DLD1 (cell line): ENCODE data around the gene HMMR.
"Not testable (repeated sequence)": the region's sequence is repeated elsewhere in the genome, so short reads cannot be mapped to it uniquely, and the experiment has no call there.

Experiments used
- in situ Hi-C: cut with HindIII; loops from 2 replicates; pipeline ENCODE4 v1.10.0; 2017; ENCODE audit warnings: low sequenced_read_pairs

HMMR gene, protein sequence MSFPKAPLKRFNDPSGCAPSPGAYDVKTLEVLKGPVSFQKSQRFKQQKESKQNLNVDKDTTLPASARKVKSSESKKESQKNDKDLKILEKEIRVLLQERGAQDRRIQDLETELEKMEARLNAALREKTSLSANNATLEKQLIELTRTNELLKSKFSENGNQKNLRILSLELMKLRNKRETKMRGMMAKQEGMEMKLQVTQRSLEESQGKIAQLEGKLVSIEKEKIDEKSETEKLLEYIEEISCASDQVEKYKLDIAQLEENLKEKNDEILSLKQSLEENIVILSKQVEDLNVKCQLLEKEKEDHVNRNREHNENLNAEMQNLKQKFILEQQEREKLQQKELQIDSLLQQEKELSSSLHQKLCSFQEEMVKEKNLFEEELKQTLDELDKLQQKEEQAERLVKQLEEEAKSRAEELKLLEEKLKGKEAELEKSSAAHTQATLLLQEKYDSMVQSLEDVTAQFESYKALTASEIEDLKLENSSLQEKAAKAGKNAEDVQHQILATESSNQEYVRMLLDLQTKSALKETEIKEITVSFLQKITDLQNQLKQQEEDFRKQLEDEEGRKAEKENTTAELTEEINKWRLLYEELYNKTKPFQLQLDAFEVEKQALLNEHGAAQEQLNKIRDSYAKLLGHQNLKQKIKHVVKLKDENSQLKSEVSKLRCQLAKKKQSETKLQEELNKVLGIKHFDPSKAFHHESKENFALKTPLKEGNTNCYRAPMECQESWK

GRCh38 chr5:163460562-163461171 is at the start of gene HMMR:
Gene HMMR, plus strand, starts transcription at chr5:163460632. Its CDS starts 61 bp downstream, at chr5:163460693.
- in situ Hi-C loops: no loop called here

DNA sequence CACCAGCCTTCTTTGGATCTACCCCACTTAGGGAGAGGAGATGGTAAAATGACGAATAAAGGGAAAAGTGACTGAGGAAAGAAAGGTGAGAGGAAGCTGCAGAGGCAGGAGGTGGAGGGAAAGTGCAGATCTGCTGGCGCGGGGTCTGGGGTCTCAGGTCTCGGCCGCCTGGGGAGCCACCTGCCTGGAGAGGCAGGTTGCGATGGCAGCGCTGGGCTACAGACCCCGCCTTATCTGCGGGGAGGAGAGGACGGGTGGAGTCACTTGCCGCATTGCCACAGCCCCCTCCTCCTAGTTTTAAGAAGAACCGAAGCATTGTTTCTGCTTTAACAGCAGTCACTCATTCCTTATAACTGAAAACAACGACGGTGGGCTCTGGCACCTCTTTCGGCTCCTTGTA is 44.8 kb upstream of the HMMR start:
- in situ Hi-C loops: not testable (repeated sequence)

DNA sequence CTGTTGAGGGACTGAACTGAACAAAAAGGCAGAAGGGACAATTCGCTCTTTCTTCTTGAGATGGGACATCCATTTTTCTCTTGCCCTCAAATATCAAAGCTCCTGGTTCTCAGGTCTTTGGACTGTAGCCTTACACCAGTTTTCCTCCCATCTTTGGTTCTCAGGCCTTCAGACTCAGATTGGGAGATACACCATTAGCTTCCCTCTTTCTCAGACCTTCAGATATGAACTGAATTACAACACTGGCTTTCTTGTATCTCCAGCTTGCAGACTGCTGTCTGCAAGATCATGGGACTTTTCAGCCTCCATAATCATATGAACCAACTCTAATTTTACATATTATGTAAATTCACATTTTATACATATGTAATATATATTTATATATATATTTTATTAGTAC is 35.6 kb upstream of the HMMR start:
- in situ Hi-C loops: no loop called here

- in situ Hi-C loops: not testable (repeated sequence)
Observed at GRCh38 chr5:163426128-163426527, 34.3 kb upstream of the HMMR start.

GRCh38 chr5:163432544-163432943 is 27.9 kb upstream of the HMMR start:
- in situ Hi-C loops: no loop called here

DNA sequence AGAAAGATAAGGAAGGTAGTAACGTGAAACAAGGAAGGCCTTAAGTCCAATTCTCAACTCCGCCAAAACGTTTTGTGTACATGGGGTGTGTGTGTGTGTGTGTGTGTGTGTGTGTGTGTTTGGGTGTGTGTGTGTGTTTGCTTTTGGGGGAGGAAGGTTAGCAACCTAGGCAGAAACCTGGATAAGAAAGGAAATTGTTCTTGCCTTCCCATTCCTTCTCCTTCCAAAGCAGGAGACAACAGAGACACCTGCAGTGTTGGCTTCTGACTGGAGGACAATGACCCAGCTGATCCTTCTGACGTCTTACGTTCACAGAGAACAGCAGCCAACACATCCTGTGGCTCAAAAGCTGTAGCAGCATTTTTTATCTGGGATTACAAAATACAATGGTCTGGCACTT is 27.2 kb upstream of the HMMR start:
- in situ Hi-C loops: no loop called here

DNA sequence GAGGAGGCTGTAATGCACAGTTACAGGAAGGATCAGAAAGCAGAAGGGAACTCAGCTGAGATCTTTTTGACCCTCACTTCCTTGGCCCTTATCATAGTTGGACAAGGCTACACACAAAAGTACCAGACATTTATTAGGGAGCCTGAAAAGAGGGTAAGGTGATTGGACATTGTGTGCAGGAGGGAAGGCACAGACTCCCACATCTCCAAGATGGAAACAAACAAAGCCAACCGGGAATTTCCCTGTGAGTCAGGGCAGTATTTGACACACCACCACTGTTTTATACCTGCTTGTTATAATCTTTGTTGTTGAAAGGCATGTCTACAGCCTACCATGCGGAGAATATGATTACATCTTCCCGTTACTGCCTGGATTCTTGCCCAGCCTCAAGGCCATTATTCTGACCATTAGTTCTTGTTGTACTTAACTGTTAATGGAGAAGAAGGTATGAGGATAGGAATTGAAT is 26.0 kb upstream of the HMMR start:
- in situ Hi-C loops: no loop called here

DNA sequence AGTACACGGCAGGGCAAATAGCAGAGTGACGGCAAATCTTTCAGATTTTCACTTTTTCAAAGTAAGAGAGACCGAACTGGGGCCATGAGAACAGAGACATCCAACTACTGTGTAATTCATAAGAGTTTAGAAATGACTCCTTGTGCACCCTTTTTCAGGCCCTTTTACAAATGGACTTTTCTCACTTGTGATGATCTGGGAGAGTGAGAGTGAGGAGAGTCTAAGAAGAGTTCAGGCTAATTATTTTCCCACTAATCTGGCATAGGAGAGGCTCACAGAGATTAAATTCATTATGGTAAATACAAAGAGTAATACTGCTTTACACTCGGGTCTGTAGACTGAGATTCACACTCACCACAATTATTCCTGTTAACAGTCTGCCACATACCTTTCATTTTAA is 23.9 kb upstream of the HMMR start:
- in situ Hi-C loops: no loop called here

- in situ Hi-C loops: no loop called here
Observed at GRCh38 chr5:163437011-163437308, 23.5 kb upstream of the HMMR start.

DNA sequence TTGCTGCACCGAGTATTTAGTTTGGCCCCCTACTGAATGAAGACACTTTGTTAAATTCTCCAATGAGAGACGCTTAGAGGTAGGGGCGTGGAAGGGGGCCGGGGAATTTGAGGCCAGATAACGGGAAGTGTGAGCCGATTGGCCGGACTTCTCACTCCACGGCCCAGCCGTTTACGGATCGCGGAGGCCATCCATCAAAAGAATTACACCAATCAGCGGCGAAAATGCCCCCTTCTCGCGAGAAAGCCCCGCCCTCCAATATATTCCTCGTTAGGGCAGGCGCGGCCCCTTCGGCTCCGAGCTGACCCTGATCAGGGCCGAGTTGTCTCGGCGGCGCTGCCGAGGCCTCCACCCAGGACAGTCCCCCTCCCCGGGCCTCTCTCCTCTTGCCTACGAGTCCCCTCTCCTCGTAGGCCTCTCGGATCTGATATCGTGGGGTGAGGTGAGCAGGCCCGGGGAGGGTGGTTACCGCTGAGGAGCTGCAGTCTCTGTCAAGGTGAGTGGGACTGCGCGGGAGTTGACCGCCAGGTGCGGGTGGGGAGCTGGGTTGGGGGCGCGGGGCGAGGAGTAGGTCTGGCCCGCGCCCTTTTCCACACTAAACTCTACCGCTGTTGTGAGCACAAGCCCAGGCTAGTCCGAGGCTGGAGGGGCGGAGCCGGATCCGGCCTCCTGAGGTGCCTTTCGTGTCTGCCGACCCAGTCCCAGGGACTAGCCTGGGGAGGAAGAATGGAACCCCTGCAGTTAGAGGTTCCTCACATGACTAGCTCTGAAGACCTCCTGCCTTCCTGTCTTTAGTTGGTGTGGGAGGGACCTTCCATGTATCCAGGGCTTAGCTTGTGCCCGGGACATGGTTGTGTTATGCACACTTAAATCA is 22.9 kb upstream of the HMMR start, which contains the start of gene CCNG1:
CCNG1 (plus strand) TSS at position 287 of the 874 bp plus-strand sequence. CDS start 1,662 bp downstream, outside the sequence.
- in situ Hi-C loops: no loop called here

- in situ Hi-C loops: no loop called here
Observed at GRCh38 chr5:163439092-163439425, 21.4 kb upstream of the HMMR start.

DNA sequence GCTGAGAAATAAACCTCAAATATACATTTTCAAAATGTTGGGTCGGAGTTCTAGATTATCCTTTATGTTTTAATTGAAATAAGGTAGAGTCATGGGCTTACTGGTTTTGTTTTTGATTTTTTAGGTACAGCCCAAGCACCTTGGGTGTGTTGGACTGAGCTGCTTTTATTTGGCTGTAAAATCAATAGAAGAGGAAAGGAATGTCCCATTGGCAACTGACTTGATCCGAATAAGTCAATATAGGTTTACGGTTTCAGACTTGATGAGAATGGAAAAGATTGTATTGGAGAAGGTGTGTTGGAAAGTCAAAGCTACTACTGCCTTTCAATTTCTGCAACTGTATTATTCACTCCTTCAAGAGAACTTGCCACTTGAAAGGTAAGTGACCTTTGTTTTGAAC is 19.5 kb upstream of the HMMR start:
- in situ Hi-C loops: no loop called here

DNA sequence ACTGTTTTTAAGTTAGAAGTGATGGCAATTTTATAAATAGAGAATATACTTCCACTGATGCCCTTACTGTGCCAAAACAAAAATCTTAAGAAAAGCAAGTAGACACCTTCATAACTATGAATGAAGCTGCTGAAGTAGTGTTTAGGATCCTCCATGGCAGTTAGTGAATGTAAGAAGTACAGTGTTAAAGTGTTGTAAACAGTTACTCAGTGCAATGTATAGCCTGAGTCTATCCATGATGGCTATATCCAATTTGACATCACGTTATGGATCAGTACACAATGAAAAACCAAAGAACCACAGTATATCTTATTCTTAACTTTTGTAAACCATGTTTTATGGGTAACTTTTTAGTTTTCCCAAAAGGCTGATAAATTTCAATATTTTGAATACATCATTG is 15.9 kb upstream of the HMMR start:
- in situ Hi-C loops: no loop called here

DNA sequence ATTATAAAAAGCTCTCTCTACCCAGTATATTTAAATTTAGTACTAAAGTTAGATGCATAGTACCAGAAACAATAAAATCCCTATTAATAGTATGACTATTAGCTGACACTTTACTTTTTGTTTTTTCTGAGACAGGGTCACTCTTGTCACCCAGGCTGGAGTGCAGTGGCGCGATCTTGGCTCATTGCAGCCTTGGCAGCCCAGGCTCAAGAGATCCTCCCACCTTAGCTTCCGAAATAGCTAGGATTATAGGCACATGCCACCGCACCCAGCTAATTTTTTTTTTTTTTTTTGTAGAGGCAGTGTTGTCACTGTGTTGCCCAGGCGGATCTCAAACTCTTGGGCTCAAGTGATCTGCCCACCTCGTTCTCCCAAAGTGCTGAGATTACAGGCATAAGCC is 15.1 kb upstream of the HMMR start:
- in situ Hi-C loops: no loop called here

DNA sequence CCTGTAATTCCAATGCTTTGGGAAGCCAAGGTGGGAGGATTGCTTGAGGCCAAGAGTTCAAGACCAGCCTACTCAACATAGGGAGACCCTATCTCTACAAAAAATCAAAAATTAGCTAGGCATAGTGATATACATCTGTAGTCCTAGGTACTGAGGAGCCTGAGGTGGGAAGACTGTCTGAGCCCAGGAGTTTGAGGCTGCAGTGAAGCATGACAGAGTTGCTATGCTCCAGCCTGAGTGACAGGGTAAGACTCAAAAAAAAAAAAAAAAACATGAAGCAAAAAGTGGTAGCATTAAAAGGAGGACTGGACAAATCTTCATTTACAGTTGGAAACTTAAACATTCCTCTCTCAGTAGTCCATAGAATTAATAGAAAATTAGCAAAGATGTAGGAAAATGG is 13.2 kb upstream of the HMMR start:
- in situ Hi-C loops: no loop called here

- in situ Hi-C loops: no loop called here
Observed at GRCh38 chr5:163447875-163448274, 12.6 kb upstream of the HMMR start.

DNA sequence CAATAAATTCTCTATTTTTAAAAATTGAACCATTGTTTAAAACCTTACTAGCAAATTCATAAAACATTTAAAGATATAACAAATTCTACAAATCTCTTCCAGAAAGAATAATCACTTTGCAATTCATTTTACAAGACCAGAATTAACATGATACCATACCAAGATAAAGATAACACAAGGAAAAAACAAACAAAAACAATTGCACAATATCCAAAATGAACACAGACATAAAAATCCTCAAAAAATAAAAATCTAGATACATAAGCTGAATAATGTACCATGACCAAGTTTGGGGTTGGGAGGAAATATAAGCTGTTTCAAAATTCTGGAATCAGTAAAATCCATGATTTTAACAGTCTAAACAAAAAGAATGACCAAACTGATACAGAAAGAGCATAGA is 11.9 kb upstream of the HMMR start:
- in situ Hi-C loops: no loop called here

GRCh38 chr5:163451489-163451888 is 8.9 kb upstream of the HMMR start:
- in situ Hi-C loops: no loop called here

DNA sequence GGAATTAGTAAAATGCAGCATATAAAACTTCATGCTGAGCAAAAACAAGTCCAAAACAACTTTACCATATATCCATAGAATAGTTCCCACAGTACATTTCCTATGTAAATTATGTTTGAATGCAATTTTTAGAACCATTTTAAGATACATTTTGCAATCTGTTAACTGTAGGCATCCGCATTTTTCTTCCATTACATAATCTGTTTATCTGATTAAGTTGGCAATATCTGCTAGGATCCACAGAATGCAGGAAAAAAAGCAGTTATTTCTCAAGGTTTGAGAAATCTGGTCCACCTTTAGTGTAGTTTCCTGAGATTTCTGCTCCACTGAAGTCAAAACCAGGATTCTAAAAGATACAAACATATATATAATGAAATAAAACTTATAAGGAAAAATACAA is 6.7 kb upstream of the HMMR start:
- in situ Hi-C loops: no loop called here

- in situ Hi-C loops: not testable (repeated sequence)
Observed at GRCh38 chr5:163455406-163455805, 5.0 kb upstream of the HMMR start.

DNA sequence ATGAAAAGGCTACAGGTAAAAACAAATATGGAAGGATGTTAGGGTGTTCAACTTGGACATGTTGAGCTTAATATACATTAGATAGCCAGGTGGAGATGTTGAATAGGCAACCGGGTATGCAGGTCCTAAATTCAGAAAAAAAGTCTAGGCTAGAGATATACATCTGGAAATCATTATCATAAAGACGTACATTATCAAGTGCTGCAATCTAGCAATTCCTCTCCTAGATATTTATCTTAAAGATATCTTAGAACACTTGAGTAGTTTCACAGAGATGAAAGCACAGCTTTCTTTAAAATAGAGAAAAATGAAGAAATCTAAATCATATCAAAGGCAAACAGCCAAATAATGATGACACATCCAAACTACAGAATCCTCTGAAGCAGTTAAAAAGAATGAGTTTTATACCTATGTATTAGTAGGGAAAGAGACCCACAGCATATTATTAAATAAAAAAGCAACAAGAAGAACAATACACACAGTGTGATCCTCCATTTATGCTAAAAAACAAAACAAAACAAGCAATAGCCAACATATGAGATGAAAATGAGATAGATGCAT is 4.3 kb upstream of the HMMR start:
- in situ Hi-C loops: no loop called here
